Left ventricle myocardium inferior (tissue), 1 donor: ENCODE results near the gene MEG3. TPM values are rescaled to one million over a fixed set of nuclear protein-coding genes. Genes with fewer than 3 reads are reported as not detected.

ENCODE experiments used
- DNase-seq: peaks from one replicate; pipeline ENCODE4 v3.0.0-alpha.2; 2020
- H3K27ac ChIP-seq: fragments of 200-600 bp; replicated peaks from 2 replicates; pipeline ENCODE4 v1.8.0; 2021
- H3K27me3 ChIP-seq: fragments of 200-600 bp; 2 replicates; pipeline ENCODE4 v1.8.0; 2021; ENCODE audit warnings: low read depth
- H3K36me3 ChIP-seq: fragments of 200-600 bp; 2 replicates; pipeline ENCODE4 v1.8.0; 2021
- H3K4me1 ChIP-seq: fragments of 200-600 bp; 2 replicates; pipeline ENCODE4 v1.8.0; 2021
- H3K4me3 ChIP-seq: fragments of 200-600 bp; 2 replicates; pipeline ENCODE4 v1.8.0; 2021; ENCODE audit warnings: mild to moderate bottlenecking, moderate library complexity
- H3K9me3 ChIP-seq: fragments of 200-600 bp; replicated peaks from 2 replicates; pipeline ENCODE4 v1.8.0; 2021
- CTCF ChIP-seq: fragments of 200-600 bp; IDR thresholded peaks from 2 replicates; pipeline ENCODE4 v1.8.0; 2021; ENCODE audit warnings: antibody characterized with exemption, mild to moderate bottlenecking, borderline replicate concordance
- intact Hi-C: fragments of 100-400 bp; cut with micrococcal nuclease; formaldehyde crosslinking; loops from one replicate; pipeline ENCODE4 v1.11.0; 2022
- total RNA-seq: library from RNA; stranded (reverse); fragmentation: NEBNext Ultra II Directional; extraction: Animal tissue kit (Norgen Biotek cat#: 25700); gene quantifications from one replicate; pipeline ENCODE4 v1.2.1, GENCODE V29; 2021
- donor health status: DM: no; HTN: yes; CAD: no; lungs with severe emphysema.

MEG3 gene
- total RNA-seq, 1 donor from 2014 or later: 17.5 TPM

DNA sequence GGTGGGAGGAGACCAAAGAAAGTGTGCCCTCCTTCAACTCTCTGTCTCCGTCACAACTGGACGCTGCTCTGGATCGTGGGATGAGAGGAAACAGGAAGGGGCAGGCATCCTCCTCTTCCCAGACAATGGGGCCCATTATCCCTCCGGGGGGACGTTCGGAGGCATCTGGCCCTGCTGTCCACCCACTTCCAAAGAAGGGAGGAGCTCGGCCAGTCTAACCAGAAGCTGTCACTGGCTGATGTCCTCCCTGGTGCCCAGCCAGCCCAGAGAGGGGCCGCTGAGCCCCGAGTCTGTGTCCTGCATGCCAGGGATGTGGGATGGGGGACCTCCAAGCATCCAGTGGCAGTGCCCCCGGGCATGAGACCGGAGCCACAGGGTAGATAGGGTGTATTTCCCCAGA is 39.8 kb upstream of the MEG3 start:
- intact Hi-C loops: no loop called here
- no peak for TF ChIP-seq CTCF
- Histone ChIP-seq H3K4me3 (no peak overlapping the region), H3K4me1 (no peaks in the 10 kb centered on the region), H3K27me3 (peaks cover 65% of the 10 kb centered on the region), H3K36me3 (no peaks in the 10 kb centered on the region), H3K27ac (no peak overlapping the region), H3K9me3 (no peaks in the 10 kb centered on the region)
- no peak for DNase-seq

GRCh38 chr14:100786576-100787219 is 39.2 kb upstream of the MEG3 start:
- no peaks in the 10 kb centered on the region for H3K36me3 ChIP-seq
- H3K4me3 ChIP-seq: no peak overlapping the region
- no peak overlapping the region for H3K27ac ChIP-seq
- H3K9me3 ChIP-seq: no peaks in the 10 kb centered on the region
- DNase-seq: no peak
- no peaks in the 10 kb centered on the region for H3K4me1 ChIP-seq
- intact Hi-C loops: no loop called here
- no peak for TF ChIP-seq CTCF
- peaks cover 68% of the 10 kb centered on the region for H3K27me3 ChIP-seq

GRCh38 chr14:100787659-100788058 is 38.3 kb upstream of the MEG3 start:
- H3K4me3 ChIP-seq: no peak overlapping the region
- no peak overlapping the region for H3K27ac ChIP-seq
- no peaks in the 10 kb centered on the region for H3K9me3 ChIP-seq
- peaks cover 78% of the 10 kb centered on the region for H3K27me3 ChIP-seq
- H3K4me1 ChIP-seq: no peaks in the 10 kb centered on the region
- H3K36me3 ChIP-seq: no peaks in the 10 kb centered on the region
- no peak for DNase-seq
- TF ChIP-seq CTCF: no peak
- intact Hi-C loops: no loop called here

- Histone ChIP-seq H3K4me1 (no peaks in the 10 kb centered on the region), H3K36me3 (no peaks in the 10 kb centered on the region), H3K27me3 (peaks cover 86% of the 10 kb centered on the region), H3K27ac (no peak overlapping the region), H3K4me3 (no peak overlapping the region), H3K9me3 (no peaks in the 10 kb centered on the region)
- no peak for TF ChIP-seq CTCF
- intact Hi-C loops: no loop called here
- no peak for DNase-seq
Measured at GRCh38 chr14:100788517-100788916, 37.4 kb upstream of the MEG3 start.

- Histone ChIP-seq H3K4me3 (no peak overlapping the region), H3K36me3 (no peaks in the 10 kb centered on the region), H3K9me3 (no peaks in the 10 kb centered on the region), H3K4me1 (no peaks in the 10 kb centered on the region), H3K27ac (no peak overlapping the region), H3K27me3 (peaks cover 91% of the 10 kb centered on the region)
- intact Hi-C loops: no loop called here
- DNase-seq: no peak
- no peak for TF ChIP-seq CTCF
Measured at GRCh38 chr14:100788942-100789341, 37.0 kb upstream of the MEG3 start.
